ENCODE data around the gene TSSK2. TPM values are rescaled to one million over a fixed set of nuclear protein-coding genes. Genes with fewer than 3 reads are reported as not detected.
A peak's percentile ranks its signal among the peaks of the same experiment; 100 is the strongest.

The TSSK2 gene
- total and polyA plus RNA-seq, 2 of the 8 experiments (the other 6 are each of a cell fraction or from before 2014, with no cell fraction given) = not detected

DNA sequence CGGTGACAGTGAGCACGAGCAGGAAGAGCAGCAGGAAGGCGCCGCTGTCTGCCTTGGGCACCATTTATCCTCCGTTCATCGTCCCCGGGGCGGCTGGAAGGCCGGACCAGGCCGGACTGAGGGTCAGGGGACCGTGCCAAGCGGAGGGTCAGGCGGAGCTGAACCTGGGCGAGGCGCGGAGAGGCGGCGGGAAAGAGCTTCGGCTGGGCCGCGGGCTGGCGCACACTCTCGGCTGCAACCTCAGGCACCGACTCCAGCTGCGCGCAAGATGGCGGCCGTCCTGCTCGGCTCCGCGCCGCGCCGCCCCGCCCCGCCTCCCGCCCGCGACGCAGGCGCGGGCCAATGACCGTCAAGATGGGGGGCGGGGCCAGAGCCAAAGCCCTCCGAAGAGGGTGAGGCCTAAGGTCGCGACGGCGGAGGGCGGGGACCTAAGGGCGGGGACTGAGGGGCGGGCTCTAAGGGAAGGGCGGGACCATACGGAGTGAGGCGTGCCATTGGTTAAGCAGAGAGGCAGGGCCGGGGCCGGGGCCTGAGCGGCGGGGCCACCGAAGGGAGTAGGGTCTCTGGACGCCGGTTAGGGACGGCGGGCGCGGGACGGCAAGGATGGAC lies 8.9 kb upstream of the TSSK2 start, which contains the start of gene DGCR2 (continued):
- TF ChIP-seq, protein P1, sequence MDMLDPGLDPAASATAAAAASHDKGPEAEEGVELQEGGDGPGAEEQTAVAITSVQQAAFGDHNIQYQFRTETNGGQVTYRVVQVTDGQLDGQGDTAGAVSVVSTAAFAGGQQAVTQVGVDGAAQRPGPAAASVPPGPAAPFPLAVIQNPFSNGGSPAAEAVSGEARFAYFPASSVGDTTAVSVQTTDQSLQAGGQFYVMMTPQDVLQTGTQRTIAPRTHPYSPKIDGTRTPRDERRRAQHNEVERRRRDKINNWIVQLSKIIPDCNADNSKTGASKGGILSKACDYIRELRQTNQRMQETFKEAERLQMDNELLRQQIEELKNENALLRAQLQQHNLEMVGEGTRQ (IDR thresholded peaks at IDR 0.05; ENCODE audit: low read length) = no peak
- TF ChIP-seq SP1 (IDR thresholded peaks at IDR 0.05; ENCODE audit: low read depth, low read length) (no peak), GABPA (IDR thresholded peaks at IDR 0.05; ENCODE audit: borderline replicate concordance, insufficient read depth, low read length) (no peak), CHD1 (IDR thresholded peaks at IDR 0.05; ENCODE audit: low read depth, low read length) (no peak), SP2 (IDR thresholded peaks at IDR 0.05; ENCODE audit: low read length) (no peak), NANOG (IDR thresholded peaks at IDR 0.05; ENCODE audit: insufficient read depth, low read depth, low read length, poor library complexity, severe bottlenecking) (no peak), YY1 (IDR thresholded peaks at IDR 0.05; ENCODE audit: low read depth, low read length) (peak; percentile 93), ZNF274 (IDR thresholded peaks at IDR 0.05; ENCODE audit: borderline replicate concordance, extremely low read depth, low read length) (no peak), KDM1A (IDR thresholded peaks at IDR 0.05; ENCODE audit: borderline replicate concordance, low read length) (no peak), EZH2 (IDR thresholded peaks at IDR 0.05; ENCODE audit: low read depth, low read length, severe bottlenecking) (no peak), JUND (IDR thresholded peaks at IDR 0.05; ENCODE audit: low read length) (no peak), RAD21 (IDR thresholded peaks at IDR 0.05 in 1 of 2, conservative IDR thresholded peaks at IDR 0.05 in 1 of 2; ENCODE audit: low read depth in 2 of 2, low read length in 2 of 2) (no peak), TCF12 (IDR thresholded peaks at IDR 0.05; ENCODE audit: low read depth, low read length) (no peak), FOSL1 (IDR thresholded peaks at IDR 0.05; ENCODE audit: insufficient read depth, low read depth, low read length) (no peak), GTF2F1 (IDR thresholded peaks at IDR 0.05; ENCODE audit: borderline replicate concordance, low read depth, low read length) (no peak), SRF (IDR thresholded peaks at IDR 0.05; ENCODE audit: low read depth, low read length) (peak; percentile 51; the same call in 1 of the 2 replicates), HDAC6 (IDR thresholded peaks at IDR 0.05; ENCODE audit: low read depth, low read length) (no peak), KDM4A (IDR thresholded peaks at IDR 0.05; ENCODE audit: low read depth, low read length, severe bottlenecking) (peak; percentile 68), KDM5A (IDR thresholded peaks at IDR 0.05; ENCODE audit: low read length) (no peak)
- TF ChIP-seq, protein P2, sequence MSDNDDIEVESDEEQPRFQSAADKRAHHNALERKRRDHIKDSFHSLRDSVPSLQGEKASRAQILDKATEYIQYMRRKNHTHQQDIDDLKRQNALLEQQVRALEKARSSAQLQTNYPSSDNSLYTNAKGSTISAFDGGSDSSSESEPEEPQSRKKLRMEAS (IDR thresholded peaks at IDR 0.05) = 0 out of 2 replicates have a peak, but pooled peaks have one; percentile 49
- TF ChIP-seq, protein P3, sequence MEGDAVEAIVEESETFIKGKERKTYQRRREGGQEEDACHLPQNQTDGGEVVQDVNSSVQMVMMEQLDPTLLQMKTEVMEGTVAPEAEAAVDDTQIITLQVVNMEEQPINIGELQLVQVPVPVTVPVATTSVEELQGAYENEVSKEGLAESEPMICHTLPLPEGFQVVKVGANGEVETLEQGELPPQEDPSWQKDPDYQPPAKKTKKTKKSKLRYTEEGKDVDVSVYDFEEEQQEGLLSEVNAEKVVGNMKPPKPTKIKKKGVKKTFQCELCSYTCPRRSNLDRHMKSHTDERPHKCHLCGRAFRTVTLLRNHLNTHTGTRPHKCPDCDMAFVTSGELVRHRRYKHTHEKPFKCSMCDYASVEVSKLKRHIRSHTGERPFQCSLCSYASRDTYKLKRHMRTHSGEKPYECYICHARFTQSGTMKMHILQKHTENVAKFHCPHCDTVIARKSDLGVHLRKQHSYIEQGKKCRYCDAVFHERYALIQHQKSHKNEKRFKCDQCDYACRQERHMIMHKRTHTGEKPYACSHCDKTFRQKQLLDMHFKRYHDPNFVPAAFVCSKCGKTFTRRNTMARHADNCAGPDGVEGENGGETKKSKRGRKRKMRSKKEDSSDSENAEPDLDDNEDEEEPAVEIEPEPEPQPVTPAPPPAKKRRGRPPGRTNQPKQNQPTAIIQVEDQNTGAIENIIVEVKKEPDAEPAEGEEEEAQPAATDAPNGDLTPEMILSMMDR (IDR thresholded peaks at IDR 0.05; ENCODE audit: control extremely low read depth in 1 of 3, insufficient read depth in 1 of 3, low read depth in 1 of 3, low read length in 3 of 3) = no peak

All from H1 (cell line).